Measurements from ENCODE around the gene CUL2.

Gene CUL2

GRCh38 chr10:34959786-34960185 lies 130.4 kb downstream of the CUL2 start:
- H3K9me3 ChIP-seq (ENCODE audit: insufficient read depth, low read length), result no peaks in the 10 kb centered on the region
- no peak overlapping the region for H3K4me3 ChIP-seq (ENCODE audit: insufficient read length, low read depth)
- peaks cover 2% of the 10 kb centered on the region for H3K4me1 ChIP-seq (ENCODE audit: insufficient read depth, insufficient read length)
- no peak for DNase-seq (ENCODE audit: low read depth, low spot score)
- TF ChIP-seq YY1 (IDR thresholded peaks at IDR 0.05; ENCODE audit: insufficient read depth, insufficient read length), result no peak
- TF ChIP-seq ZNF274 (IDR thresholded peaks at IDR 0.05; ENCODE audit: low read depth, low read length), result no peak
- no peak for TF ChIP-seq SUZ12 (IDR thresholded peaks at IDR 0.05; ENCODE audit: extremely low read depth, insufficient read depth, insufficient read length)
- no peaks in the 10 kb centered on the region for H3K27me3 ChIP-seq (ENCODE audit: insufficient read depth, insufficient read length)
- no peak overlapping the region for H3K9ac ChIP-seq (ENCODE audit: insufficient read length, low read depth)
- no peaks in the 10 kb centered on the region for H3K36me3 ChIP-seq (ENCODE audit: insufficient read depth, insufficient read length, low read length)

GRCh38 chr10:34959321-34959720 lies 130.8 kb downstream of the CUL2 start:
- H3K36me3 ChIP-seq (ENCODE audit: insufficient read depth, insufficient read length, low read length), result no peaks in the 10 kb centered on the region
- H3K9me3 ChIP-seq (ENCODE audit: insufficient read depth, low read length), result no peaks in the 10 kb centered on the region
- H3K27me3 ChIP-seq (ENCODE audit: insufficient read depth, insufficient read length), result no peaks in the 10 kb centered on the region
- DNase-seq (ENCODE audit: low read depth, low spot score), result no peak
- H3K4me1 ChIP-seq (ENCODE audit: insufficient read depth, insufficient read length), result peaks cover 2% of the 10 kb centered on the region
- no peak overlapping the region for H3K4me3 ChIP-seq (ENCODE audit: insufficient read length, low read depth)
- no peak for TF ChIP-seq ZNF274 (IDR thresholded peaks at IDR 0.05; ENCODE audit: low read depth, low read length)
- TF ChIP-seq SUZ12 (IDR thresholded peaks at IDR 0.05; ENCODE audit: extremely low read depth, insufficient read depth, insufficient read length), result no peak
- TF ChIP-seq YY1 (IDR thresholded peaks at IDR 0.05; ENCODE audit: insufficient read depth, insufficient read length), result no peak
- no peak overlapping the region for H3K9ac ChIP-seq (ENCODE audit: insufficient read length, low read depth)
